Measurements from ENCODE around the gene KIAA1217.

Gene KIAA1217

DNA sequence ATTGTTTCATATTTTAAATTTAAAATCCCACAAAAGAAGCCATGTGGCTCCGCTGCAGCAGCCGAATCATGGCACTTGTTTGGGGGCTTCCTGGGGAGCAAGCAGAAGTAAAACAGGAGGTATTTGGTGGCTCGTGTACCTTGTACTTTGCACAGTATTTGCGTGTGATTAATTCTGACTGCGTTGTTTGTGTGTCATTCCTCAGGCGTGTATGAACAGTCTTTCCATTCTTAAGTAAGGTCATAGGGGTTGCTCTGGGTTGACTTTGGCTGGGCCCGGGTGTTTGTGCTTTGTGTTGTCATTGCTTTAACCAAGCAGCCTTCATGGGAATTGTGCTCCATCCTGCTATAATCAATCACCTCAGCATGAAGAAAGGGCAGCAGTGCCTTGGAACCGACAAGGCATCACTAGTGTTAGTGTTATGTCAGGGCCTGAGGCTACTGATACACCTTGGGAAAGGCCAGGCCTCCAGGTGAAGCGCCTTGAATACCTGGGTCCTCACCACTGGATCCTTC, 332.4 kb downstream of the KIAA1217 start:
- DNase-seq: no peak
- intact Hi-C loops (cut with DNase I): no loop called here

DNA sequence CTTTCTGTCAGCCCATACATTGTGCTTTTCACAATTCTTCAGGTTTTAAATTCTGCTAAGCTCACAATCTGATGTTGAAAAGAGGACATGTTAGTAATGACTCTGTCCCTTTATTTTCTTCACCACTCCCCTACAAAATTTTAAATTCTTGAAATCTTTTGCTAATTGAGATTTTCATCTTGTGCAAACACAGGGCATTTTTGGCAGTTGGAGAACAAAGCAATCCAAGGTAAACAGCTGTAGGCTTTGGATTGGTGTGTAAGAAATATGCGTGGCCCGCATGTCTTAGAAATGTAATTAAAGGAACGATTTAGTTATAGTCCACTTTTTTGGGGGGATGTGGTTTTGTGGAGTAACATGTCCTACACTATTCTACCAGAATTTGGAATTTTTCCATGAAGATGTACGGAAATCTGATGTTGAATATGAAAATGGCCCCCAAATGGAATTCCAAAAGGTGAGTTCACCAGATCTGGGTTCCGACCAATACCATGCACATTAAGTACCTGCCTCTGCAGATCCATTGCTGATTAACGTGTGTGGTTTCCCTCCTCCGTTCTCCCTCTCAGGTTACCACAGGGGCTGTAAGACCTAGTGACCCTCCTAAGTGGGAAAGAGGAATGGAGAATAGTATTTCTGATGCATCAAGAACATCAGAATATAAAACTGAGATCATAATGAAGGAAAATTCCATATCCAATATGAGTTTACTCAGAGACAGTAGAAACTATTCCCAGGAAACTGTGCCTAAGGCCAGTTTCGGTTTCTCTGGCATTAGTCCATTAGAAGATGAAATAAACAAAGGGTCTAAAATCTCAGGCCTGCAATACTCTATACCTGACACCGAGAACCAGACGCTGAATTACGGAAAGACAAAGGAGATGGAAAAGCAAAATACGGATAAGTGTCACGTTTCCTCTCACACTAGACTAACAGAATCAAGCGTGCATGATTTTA, 333.7 kb downstream of the KIAA1217 start:
- intact Hi-C loops (cut with DNase I): no loop called here
- no peak for DNase-seq

DNA sequence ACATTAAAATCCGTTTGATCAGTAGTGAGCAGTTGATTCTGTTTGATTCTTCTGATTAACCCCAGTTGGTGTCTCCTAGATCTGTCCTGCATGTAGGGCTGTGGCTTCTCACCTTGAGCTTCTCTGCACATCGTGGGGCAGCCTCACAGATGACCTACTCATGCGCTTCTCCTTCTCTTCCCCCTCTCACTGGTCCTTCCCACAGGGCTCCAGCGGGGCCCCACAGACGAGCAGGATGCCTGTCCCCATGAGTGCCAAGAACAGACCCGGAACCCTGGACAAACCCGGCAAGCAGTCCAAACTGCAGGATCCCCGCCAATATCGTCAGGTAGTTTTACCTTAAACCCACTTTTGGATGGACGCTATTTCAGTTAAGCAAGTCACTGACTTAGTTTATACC, 335.8 kb downstream of the KIAA1217 start:
- peak in 1 of 42 donors; percentile 34 for DNase-seq
- intact Hi-C loops (cut with DNase I): no loop called here

DNA sequence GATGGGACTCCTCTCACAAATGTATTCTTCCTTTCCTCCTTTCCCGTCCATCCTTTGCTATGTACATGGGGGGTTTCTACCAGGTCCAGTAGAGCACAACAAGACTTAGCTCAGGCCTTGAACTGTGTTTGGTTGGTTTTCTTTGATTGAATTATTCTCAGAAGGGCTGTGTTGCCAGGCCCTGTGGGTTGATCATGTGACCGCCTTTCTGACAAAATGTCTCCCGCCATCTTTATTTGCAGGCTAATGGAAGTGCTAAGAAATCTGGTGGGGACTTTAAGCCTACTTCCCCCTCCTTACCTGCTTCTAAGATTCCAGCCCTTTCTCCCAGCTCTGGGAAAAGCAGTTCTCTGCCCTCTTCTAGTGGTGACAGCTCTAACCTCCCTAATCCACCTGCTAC, 336.6 kb downstream of the KIAA1217 start:
- intact Hi-C loops (cut with DNase I): no loop called here
- DNase-seq: no peak

DNA sequence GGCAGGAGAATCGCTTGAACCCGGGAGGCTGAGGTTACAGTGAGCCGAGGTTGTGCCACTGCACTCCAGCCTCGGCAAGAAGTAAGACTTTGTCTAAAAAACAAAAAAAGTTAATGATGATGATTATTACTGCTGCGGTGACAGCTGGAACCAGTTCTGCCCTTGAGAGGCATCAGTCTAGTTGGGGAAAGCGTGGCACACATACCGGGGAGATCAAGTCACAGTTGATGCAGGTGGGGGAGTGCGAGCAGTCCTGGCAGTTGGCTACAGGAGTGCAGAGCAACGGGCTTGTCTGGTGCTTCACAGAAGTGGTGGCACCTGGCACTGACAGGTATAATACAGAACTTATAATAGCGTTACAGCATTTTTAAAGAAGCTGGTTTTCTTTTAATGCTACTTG, 341.7 kb downstream of the KIAA1217 start:
- intact Hi-C loops (cut with DNase I): no loop called here

DNA sequence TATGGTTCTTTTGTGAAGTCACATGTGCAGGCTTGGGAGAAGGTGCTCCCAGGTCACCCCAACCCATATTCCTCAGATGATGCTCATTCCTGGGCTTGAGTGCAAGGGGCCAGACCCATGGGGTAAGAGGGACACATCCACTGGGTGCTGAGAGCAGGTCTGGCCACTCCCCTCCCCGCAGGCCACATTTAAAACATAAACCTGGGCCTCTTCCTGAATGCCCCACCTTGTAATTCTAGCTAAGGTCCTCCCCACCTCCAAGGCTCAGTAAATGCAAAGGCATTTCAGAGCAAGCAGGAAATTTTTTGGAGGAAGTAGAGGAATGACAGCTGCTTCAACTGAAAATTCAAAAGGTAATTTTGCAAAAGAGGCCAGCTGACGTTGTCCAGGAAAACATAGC, 342.2 kb downstream of the KIAA1217 start:
- intact Hi-C loops (cut with DNase I): no loop called here
- DNase-seq: no peak

More for the DNA sequence above, 341.7 kb downstream of the KIAA1217 start:
- DNase-seq: no peak

DNA sequence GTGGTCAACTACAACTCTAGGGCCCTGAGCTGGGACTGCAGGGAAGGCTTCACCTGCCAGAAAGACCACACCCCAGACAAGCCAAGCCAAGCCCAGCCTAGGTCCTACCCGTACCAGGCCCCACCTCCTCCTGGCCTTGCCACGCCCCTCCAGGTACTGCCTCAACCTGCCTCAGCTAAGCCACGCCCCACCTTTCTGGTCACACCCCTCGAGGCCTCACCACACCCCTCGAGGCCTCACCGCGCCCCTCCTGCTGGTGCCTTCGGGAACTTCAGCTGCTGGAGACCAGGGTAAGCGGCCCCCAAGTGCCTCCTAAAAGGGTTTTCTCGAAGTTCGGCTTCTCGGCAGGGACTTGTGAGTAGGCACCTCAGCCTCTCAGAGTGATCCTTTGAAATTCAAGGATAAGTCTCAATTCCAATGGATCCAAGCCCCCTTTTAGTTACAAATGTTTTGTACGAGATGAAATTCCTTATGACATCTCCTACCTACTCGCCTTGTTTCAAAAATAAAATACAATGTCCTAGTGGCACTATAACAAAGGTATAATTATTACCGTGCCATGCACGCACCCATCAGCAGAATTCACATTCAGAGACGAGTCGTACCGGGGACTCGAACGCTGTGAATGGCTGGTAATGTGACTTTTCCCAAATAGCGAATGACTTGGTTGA, 343.5 kb downstream of the KIAA1217 start:
- DNase-seq: peak in 1 of 42 donors; percentile 12
- intact Hi-C loops (cut with DNase I): no loop called here

DNA sequence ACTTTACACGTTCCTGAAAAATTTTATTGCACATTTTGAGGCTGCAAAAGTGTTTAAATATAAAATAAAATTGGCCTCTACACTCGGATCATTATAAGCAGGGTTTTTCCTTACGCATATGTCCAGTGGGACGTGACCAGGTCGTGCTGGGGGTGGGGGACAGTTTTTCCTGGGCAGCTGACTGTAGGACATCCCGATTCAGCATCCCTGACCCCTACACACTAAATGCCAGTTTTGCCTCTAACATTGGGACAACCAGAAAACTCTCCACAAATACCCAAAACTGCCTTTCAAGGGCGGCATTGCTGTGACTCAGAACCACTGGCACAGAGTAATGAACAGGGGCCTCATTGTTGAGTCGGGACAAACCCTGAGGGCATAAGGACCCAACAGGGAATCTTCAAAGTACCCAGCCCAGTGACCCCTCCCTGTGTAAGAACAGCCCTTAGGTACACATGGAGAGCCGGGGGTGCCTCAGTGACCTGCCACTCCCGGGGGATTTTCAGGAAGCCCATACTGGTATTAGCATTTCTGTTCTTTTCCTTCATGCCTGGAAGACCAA, 344.2 kb downstream of the KIAA1217 start:
- intact Hi-C loops (cut with DNase I): no loop called here
- peak in 1 of 42 donors; percentile 2 for DNase-seq

DNA sequence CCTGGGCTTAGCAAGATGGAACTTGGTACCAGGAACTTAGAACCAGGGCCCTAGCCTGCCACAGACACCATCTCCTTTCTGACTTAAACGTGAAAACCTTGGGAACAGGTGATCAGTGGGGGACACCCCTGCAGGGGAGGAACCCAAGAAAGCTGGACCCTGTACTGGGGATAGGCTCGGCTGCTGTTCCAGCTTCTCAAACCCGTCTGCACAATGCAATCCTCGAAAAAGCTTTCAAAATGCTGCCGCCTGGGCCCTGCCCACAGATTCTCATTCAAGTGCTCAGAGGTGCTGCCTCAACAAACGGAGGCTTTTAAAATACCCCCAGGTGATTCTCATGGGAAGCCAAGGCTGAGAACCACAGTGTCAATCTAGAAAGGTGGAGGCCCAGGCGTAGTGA, 345.1 kb downstream of the KIAA1217 start:
- peak in 1 of 42 donors; percentile 11 for DNase-seq
- intact Hi-C loops (cut with DNase I): no loop called here

DNA sequence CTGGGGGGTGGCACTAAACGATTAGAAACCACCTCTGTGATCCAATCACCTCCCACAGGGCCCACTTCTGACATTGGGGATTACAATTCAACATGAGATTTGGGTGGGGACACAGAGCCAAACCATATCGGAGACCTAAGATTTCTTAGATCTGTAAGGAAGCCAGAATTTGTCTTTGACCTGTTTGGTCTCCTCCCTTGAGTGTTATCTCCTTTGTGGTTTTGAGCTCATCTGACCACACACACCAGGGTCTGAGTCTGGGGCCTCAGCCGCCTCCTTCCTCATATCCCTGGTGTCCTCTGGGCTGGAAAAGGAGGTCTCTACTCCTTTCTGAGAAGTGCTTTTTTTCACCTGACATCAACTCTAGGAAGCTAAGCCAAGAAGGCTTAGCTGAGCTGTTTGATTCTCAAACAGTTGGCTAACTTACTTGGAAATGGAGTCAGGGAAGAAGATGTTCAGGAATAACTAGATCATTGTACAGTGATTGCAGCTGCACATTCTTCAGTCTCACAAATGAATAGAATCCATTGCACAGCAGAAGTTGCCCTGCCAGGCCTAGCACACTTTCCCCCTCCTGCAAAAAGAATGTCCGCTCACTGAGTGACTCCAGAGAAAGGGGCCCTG, 347.3 kb downstream of the KIAA1217 start:
- no peak for DNase-seq

DNA sequence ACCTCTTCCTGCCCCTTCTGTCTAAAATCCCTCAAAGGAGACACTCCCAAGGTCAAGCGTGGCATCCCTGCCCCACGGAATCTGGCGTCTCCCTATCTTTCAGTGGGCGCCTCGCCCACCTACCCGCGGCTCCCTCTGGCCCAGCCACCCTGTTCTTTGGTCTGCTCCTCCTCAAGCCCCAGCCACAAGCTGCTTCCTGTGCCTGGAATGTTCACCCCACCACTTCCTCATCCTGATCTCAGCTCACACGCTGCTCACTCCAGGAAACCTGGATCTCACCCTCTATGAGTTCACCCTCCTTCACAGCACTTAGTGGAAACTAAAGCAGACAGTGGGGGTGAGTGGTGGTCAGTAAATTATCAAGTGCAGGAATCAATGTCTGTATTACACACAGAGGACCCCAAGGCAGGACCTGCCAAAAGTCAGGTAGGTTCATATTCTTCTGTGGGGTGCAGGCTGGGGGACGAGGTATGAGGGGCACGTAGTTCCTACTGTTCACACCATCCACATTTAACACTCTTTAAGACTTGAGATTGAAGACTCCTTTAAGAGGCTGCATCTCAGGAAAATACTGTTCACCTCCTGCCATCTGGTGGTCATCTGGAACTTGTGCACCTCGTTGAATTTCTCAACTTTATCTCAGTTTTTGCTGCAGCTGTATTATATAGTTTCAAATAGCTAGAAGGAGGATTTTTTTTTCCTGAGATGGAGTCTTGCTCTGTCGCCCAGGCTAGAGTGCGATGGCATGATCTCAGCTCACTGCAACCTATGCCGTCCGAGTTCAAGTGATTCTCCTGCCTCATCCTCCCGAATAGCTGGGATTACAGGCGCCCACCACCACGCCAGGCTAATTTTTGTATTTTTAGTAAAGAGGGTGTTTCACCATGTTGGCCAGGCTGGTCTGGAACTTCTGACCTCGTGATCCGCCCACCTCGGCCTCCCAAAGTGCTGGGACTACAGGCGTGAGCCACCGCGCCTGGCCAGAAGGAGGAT, 348.1 kb downstream of the KIAA1217 start:
- DNase-seq: peak in 24 of 42 donors; percentile 15 to 72 (median 50)
- intact Hi-C loops (cut with DNase I): no loop called here

More for the DNA sequence above, 347.3 kb downstream of the KIAA1217 start:
- intact Hi-C loops (cut with DNase I): no loop called here

DNA sequence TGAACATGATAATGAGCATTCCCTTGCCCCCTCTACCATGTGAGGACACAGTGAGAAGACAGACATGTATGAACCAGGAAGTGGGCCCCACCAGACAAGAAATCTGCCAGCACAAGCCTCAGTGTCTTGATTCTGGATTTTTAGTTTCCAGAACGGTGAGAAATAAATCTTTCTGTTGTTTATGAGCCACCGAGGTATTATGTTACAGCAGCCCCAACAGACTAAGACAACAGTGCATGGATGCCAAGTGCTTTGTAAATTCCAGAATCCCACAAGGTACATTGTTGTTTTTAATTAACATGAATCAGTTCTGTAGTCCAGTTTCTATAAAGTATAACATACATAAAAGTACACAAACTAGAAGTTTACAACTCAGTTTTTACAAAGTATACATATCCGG, 352.5 kb downstream of the KIAA1217 start:
- no peak for DNase-seq
- intact Hi-C loops (cut with DNase I): no loop called here

DNA sequence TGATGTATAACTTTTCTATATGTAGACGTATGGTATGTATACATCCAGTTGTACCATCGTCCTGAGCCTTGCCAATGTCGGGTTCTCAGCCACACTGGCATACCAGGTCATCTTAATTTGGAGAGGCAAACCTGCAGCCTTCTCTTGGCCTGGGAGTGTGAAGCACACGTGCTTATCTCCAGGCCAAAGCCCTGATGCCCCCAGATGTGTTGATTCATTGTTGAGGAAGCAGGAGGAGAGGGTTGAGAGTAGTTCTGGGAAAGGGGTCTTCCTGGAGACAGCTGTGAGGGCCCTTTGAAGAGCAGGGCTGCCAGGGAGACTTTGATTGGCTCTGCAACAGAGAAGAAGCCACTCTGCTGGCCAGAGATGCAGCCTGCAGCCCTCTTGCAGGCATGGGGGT, 359.1 kb downstream of the KIAA1217 start:
- DNase-seq: no peak
- intact Hi-C loops (cut with DNase I): no loop called here

DNA sequence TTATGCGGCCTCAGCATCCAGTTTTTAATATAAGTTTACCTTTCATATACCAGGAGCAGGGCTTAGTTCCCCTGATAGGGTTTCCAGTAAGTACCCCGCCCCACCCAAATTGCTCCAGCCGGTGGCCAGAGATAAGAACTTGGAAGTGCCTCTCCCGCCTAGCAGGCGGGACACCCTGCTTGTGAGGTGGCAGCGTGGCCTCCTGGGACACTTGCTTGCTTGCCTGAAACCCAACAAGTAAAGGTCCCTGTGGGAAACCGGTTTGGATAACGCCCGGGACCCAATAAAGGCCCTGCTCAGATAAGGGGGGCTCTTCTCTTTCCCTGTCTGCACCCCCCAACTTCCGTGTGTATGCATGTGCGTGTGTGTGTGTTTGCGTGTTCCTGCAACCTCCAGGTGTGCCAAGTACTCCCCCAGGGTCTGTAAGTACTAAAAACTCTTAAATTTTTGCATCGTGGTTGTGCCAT, 360.4 kb downstream of the KIAA1217 start:
- DNase-seq: no peak
- intact Hi-C loops (cut with DNase I): no loop called here

DNA sequence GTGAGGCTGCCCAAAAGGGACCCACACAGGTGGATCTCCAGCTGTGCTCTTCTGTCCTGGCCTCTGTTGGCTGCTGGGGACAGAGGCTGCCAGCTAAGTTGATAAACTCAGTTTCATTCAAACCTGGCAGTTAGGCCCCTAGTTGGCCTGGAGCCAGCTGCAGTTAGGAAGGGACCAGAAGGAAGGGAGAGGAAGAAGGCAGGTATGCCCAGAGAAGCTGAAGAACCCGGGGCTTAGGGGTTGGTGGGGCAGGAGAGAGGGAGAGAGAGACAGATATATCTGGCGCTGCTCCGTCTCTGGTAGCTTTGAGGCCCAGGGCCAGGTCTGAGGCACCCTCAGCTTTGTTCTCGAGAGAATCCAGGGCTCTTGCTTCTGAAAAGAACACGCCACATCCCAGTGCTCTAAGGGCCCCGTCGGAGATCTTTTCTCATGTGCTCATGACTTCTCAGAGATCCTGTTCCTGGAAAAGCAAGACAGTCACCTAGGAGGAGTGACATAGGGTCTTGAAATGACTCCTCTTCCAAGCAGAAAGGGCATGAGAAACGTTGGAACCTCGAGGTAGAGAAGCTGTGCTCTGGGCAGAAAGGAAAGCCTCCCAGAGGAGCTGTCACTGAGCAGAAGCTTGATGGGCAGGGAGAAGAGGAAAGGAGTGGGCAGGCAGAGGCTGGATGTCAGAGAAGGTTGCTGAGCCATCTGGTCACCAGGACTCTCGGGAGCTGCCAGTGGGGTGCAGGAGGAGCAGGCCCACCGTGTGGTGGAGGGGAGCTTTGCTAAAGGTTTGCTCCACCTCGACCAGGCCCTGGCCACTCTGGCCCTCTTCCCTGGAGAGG, 361.1 kb downstream of the KIAA1217 start:
- DNase-seq: no peak
- intact Hi-C loops (cut with DNase I): no loop called here

DNA sequence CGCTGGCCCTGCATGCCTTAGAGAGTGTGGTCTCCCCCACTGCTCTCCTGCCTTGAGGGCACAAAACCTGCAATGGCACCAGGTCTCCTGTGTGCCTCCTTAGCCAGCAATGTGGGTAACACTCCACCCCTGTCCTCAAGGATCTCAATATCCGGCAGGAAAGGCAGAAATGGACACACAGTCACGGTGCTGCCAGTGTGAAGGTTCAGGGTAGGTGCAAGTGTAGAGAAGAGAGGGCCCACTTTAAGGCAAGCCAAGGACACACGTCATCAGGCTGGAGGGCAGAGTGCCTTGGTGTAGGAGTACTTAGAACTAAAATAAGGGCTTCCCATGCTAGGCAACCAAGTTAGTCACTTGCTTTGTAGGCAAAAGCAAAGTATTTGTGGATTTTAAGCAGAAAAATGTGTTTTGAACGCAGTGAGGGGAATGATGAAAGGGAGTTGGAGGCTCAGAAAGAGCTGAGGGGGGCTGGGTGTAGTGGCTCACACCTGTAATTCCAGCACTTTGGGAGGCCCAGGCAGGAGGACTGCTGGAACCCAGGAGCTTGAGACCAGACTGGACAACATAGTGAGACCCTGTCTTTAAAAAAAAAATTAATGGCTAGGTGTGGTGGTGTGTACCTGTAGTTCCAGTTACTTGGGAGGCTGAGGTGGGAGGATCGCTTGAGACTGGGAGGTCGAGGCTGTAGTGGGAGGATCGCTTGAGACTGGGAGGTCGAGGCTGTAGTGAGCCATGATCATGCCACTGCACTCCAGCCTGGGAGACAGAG, 361.9 kb downstream of the KIAA1217 start:
- intact Hi-C loops (cut with DNase I): no loop called here
- DNase-seq: no peak

All from head of caudate nucleus (tissue), 42 donors.